ENCODE results near the gene CEBPA. TPM values are rescaled to one million over a fixed set of nuclear protein-coding genes. Genes with fewer than 3 reads are reported as not detected.

Gene CEBPA
- polyA plus RNA-seq, 1 experiment = 0.50 TPM

DNA sequence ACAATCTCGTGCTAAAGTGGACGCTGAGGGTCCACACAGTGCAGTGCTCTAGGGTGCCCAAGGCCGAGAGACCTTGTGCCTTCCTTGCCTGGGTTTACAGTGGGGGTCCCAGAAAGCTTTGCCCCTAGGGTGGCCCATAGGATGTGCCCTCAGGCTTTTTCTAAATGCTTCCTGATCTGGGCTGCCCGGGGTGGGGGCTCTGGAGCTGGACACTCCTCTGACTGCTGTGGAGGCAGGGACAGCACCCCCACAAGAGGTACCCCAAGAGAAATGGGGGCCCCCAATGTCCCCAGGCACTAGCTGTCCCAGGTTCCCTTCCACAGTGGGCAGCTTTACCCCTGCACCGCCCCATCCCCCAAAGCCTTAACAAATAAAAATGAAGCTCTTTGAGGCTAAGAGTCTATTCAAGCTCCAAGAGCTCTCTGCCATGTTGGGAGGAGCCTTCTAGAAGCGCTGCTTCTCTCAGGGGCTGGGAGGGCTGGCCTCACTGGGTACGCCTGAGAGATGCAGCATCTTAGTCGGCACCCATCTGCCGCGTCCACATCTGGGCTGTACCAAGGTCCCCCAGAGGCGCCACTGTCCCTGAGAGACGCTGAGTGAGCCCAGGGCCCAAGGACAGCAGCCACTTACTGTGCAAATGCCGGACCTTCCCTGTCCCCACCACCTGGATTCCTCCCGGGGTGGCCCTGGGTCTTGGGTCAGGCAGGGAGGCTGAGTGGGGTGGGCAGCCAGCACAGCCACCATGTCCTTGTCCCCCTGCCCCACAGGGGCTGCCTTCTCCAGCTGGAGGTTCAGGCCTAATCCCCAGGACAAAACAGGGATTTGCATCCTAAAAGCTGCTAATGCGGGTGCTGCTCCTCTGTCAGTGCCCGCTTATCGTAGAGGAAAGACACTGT, 27.4 kb downstream of the CEBPA start:
- no peaks in the 10 kb centered on the region for H3K36me3 ChIP-seq (ENCODE audit: control insufficient read depth, insufficient read depth, low read length)
- DNase-seq (ENCODE audit: low read depth) = no peak
- TF ChIP-seq, protein P1, sequence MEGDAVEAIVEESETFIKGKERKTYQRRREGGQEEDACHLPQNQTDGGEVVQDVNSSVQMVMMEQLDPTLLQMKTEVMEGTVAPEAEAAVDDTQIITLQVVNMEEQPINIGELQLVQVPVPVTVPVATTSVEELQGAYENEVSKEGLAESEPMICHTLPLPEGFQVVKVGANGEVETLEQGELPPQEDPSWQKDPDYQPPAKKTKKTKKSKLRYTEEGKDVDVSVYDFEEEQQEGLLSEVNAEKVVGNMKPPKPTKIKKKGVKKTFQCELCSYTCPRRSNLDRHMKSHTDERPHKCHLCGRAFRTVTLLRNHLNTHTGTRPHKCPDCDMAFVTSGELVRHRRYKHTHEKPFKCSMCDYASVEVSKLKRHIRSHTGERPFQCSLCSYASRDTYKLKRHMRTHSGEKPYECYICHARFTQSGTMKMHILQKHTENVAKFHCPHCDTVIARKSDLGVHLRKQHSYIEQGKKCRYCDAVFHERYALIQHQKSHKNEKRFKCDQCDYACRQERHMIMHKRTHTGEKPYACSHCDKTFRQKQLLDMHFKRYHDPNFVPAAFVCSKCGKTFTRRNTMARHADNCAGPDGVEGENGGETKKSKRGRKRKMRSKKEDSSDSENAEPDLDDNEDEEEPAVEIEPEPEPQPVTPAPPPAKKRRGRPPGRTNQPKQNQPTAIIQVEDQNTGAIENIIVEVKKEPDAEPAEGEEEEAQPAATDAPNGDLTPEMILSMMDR (IDR thresholded peaks at IDR 0.05; ENCODE audit: insufficient read depth, low read depth, low read length) = no peak
- no peak overlapping the region for H3K4me3 ChIP-seq (ENCODE audit: low read depth, low read length)
- ChIA-PET POLR2A (no interaction called here), CTCF (no interaction called here)
- H3K27me3 ChIP-seq (ENCODE audit: control insufficient read depth, insufficient read depth, low read length) = no peaks in the 10 kb centered on the region

GRCh38 chr19:33273881-33274662, 28.3 kb downstream of the CEBPA start:
- ChIA-PET CTCF (interaction anchor here (0.7 kb wide), 1 partner anchor 23 kb away, joined by 3 read pairs; no protein-coding TSS in a partner anchor), POLR2A (no interaction called here)
- H3K4me3 ChIP-seq (ENCODE audit: low read depth, low read length) = no peak overlapping the region
- H3K27me3 ChIP-seq (ENCODE audit: control insufficient read depth, insufficient read depth, low read length) = no peaks in the 10 kb centered on the region
- TF ChIP-seq, protein P1 (IDR thresholded peaks at IDR 0.05; ENCODE audit: insufficient read depth, low read depth, low read length) = no peak
- no peaks in the 10 kb centered on the region for H3K36me3 ChIP-seq (ENCODE audit: control insufficient read depth, insufficient read depth, low read length)
- DNase-seq (ENCODE audit: low read depth) = peak; percentile 29

- ChIA-PET POLR2A (no interaction called here), CTCF (interaction anchor here (1.0 kb wide), 1 partner anchor 30 kb away, joined by 5 read pairs; no protein-coding TSS in a partner anchor)
- no peaks in the 10 kb centered on the region for H3K36me3 ChIP-seq (ENCODE audit: control insufficient read depth, insufficient read depth, low read length)
- TF ChIP-seq, protein P1 (IDR thresholded peaks at IDR 0.05; ENCODE audit: insufficient read depth, low read depth, low read length) = no peak
- no peak for DNase-seq (ENCODE audit: low read depth)
- H3K27me3 ChIP-seq (ENCODE audit: control insufficient read depth, insufficient read depth, low read length) = no peaks in the 10 kb centered on the region
- no peak overlapping the region for H3K4me3 ChIP-seq (ENCODE audit: low read depth, low read length)
Measured at GRCh38 chr19:33273065-33273736, 29.1 kb downstream of the CEBPA start.

GRCh38 chr19:33271246-33272021, 30.9 kb downstream of the CEBPA start:
- no peak overlapping the region for H3K4me3 ChIP-seq (ENCODE audit: low read depth, low read length)
- ChIA-PET POLR2A (no interaction called here), CTCF (interaction anchor here (0.6 to 1.4 kb wide), 2 partner anchors 10 to 12 kb away, joined by 3 read pairs; no protein-coding TSS in a partner anchor)
- H3K36me3 ChIP-seq (ENCODE audit: control insufficient read depth, insufficient read depth, low read length) = no peaks in the 10 kb centered on the region
- no peaks in the 10 kb centered on the region for H3K27me3 ChIP-seq (ENCODE audit: control insufficient read depth, insufficient read depth, low read length)
- TF ChIP-seq, protein P1 (IDR thresholded peaks at IDR 0.05; ENCODE audit: insufficient read depth, low read depth, low read length) = no peak
- no peak for DNase-seq (ENCODE audit: low read depth)
